A549 (cell line): ENCODE results near the gene PPP6R1.

ENCODE experiments used
- BHLHE40 ChIP-seq: IDR thresholded peaks from 2 replicates; pipeline ENCODE4 v1.6.1; 2012; ENCODE audit warnings: low read depth, low read length, inconsistent platforms
- EHMT2 ChIP-seq: fragments of 200-600 bp; sonication (generic); IDR thresholded peaks from 2 replicates; pipeline ENCODE4 v1.6.1; 2016; ENCODE audit warnings: antibody characterized with exemption, low read depth, mild to moderate bottlenecking, moderate library complexity
- JUN ChIP-seq, 2 experiments: fragments of >200 bp; sonication (Bioruptor Twin); formaldehyde crosslinking; IDR thresholded peaks; 2 replicates in 1 of 2; 3 replicates in 1 of 2; pipeline ENCODE4 v1.6.1; 2016 to 2017
- MAFK ChIP-seq: fragments of 450-650 bp; IDR thresholded peaks from 2 replicates; pipeline ENCODE4 v1.6.1; 2014; ENCODE audit not compliant: partially characterized antibody
- MAX ChIP-seq: IDR thresholded peaks from 2 replicates; pipeline ENCODE4 v1.6.1; 2012
- SMC3 ChIP-seq: fragments of >200 bp; sonication (Bioruptor Twin); formaldehyde crosslinking; IDR thresholded peaks from 3 replicates; pipeline ENCODE4 v1.6.1; 2018; ENCODE audit warnings: inconsistent platforms
- TF ChIP-seq, protein P1 (sequence below): fragments of >200 bp; sonication (Bioruptor Twin); formaldehyde crosslinking; IDR thresholded peaks from 3 replicates; pipeline ENCODE4 v1.5.1; 2016
- TF ChIP-seq, protein P2 (sequence below): fragments of 200-600 bp; sonication (generic); IDR thresholded peaks from 2 replicates; pipeline ENCODE4 v1.6.1; 2016; ENCODE audit warnings: antibody characterized with exemption, mild to moderate bottlenecking, moderate library complexity

DNA sequence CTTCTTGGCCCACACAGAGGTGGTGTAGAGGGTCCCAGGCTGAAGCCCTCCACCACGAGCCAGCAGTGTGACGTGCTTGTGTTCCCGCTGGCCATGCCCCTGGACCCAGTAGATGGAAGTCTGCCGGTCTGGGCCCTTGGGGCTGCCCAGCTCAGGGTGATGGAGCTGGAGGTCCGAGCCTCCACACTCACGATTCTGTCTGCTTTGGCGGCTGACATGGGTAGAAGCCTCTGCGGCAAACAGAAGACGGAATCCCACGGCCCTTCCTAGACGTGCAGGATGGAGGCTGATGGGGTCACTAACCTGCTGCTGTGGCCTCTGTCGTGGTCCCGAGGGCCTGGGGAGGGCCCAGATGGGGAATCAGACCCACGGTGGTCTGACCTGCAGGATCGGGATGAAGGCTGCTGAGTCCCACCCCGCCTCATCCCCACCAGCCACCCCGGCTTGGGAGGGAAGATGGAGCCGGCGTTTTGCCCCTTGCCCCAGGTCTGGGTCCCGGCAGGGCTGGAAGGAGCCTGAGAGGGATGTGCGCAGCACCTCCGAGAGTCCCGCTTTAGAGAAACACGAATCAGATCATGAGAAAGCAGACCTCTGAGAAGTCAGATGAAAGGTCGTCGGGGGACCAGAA, 34.7 kb downstream of the PPP6R1 start:
- TF ChIP-seq MAFK (no peak), JUN (IDR thresholded peaks at IDR 0.05) (no peak), EHMT2 (no peak), MAX (no peak), BHLHE40 (no peak), SMC3 (no peak)
- TF ChIP-seq, protein P1, sequence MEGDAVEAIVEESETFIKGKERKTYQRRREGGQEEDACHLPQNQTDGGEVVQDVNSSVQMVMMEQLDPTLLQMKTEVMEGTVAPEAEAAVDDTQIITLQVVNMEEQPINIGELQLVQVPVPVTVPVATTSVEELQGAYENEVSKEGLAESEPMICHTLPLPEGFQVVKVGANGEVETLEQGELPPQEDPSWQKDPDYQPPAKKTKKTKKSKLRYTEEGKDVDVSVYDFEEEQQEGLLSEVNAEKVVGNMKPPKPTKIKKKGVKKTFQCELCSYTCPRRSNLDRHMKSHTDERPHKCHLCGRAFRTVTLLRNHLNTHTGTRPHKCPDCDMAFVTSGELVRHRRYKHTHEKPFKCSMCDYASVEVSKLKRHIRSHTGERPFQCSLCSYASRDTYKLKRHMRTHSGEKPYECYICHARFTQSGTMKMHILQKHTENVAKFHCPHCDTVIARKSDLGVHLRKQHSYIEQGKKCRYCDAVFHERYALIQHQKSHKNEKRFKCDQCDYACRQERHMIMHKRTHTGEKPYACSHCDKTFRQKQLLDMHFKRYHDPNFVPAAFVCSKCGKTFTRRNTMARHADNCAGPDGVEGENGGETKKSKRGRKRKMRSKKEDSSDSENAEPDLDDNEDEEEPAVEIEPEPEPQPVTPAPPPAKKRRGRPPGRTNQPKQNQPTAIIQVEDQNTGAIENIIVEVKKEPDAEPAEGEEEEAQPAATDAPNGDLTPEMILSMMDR, result no peak
- TF ChIP-seq, protein P2, sequence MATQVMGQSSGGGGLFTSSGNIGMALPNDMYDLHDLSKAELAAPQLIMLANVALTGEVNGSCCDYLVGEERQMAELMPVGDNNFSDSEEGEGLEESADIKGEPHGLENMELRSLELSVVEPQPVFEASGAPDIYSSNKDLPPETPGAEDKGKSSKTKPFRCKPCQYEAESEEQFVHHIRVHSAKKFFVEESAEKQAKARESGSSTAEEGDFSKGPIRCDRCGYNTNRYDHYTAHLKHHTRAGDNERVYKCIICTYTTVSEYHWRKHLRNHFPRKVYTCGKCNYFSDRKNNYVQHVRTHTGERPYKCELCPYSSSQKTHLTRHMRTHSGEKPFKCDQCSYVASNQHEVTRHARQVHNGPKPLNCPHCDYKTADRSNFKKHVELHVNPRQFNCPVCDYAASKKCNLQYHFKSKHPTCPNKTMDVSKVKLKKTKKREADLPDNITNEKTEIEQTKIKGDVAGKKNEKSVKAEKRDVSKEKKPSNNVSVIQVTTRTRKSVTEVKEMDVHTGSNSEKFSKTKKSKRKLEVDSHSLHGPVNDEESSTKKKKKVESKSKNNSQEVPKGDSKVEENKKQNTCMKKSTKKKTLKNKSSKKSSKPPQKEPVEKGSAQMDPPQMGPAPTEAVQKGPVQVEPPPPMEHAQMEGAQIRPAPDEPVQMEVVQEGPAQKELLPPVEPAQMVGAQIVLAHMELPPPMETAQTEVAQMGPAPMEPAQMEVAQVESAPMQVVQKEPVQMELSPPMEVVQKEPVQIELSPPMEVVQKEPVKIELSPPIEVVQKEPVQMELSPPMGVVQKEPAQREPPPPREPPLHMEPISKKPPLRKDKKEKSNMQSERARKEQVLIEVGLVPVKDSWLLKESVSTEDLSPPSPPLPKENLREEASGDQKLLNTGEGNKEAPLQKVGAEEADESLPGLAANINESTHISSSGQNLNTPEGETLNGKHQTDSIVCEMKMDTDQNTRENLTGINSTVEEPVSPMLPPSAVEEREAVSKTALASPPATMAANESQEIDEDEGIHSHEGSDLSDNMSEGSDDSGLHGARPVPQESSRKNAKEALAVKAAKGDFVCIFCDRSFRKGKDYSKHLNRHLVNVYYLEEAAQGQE, result no peak
